ENCODE measurements around the gene EFHB. TPM values are rescaled to one million over a fixed set of nuclear protein-coding genes. Genes with fewer than 3 reads are reported as not detected.
"Not testable (repeated sequence)": the region's sequence is repeated elsewhere in the genome, so short reads cannot be mapped to it uniquely, and the experiment has no call there.

The EFHB gene
- total RNA-seq, 1 donor from 2014 or later: 0.37 TPM

DNA sequence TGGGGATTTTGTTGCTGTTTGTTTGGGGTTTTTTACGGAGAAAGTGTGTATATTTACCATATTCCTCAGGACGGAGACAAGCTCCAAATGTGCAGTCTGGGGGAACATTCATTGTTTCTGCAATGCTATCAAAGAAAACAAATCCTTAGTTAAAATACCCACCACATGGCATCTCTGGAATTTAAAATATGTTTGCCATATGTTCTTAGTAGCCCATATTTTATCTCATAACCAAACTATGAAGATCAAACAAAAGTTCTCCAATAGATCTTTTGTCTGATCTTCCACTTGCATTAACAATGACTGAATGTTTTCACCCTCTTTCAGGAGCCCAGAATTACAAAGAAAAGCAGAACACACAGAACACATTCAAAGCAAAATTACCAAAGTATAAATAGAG, 35.3 kb downstream of the EFHB start:
- Mint-ChIP-seq H3K27ac (ENCODE audit: unreplicated experiment) (peak overlapping the region; percentile 57), H3K4me3 (ENCODE audit: unreplicated experiment) (peak overlapping the region; percentile 13), H3K4me1 (ENCODE audit: low read depth) (peaks cover 11% of the 10 kb centered on the region), H3K9me3 (ENCODE audit: low read depth) (no peaks in the 10 kb centered on the region), H3K27me3 (ENCODE audit: low read depth) (no peaks in the 10 kb centered on the region), H3K36me3 (ENCODE audit: low read depth) (no peaks in the 10 kb centered on the region)
- TF ChIP-seq, protein P1, sequence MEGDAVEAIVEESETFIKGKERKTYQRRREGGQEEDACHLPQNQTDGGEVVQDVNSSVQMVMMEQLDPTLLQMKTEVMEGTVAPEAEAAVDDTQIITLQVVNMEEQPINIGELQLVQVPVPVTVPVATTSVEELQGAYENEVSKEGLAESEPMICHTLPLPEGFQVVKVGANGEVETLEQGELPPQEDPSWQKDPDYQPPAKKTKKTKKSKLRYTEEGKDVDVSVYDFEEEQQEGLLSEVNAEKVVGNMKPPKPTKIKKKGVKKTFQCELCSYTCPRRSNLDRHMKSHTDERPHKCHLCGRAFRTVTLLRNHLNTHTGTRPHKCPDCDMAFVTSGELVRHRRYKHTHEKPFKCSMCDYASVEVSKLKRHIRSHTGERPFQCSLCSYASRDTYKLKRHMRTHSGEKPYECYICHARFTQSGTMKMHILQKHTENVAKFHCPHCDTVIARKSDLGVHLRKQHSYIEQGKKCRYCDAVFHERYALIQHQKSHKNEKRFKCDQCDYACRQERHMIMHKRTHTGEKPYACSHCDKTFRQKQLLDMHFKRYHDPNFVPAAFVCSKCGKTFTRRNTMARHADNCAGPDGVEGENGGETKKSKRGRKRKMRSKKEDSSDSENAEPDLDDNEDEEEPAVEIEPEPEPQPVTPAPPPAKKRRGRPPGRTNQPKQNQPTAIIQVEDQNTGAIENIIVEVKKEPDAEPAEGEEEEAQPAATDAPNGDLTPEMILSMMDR (IDR thresholded peaks at IDR 0.05): no peak
- DNase-seq (ENCODE audit: low spot score): no peak

DNA sequence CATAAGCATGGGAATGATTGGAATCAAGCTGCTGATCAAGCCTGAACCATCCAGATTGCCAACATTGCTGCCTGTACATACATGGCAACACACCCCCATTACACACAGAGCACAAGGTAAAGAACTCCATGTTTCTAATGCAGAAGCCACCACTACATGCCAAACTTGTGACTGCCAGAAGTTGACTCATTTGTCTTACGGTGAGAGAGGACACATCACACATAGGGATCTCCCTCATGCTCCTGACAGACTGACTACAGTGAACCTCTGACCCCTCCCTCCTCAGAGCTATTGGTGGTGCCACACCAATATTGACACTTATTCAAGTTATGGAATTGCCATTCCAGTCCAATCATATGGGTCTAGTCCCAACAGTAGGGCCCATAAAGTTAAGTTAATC, 42.3 kb downstream of the EFHB start:
- no peak overlapping the region for H3K4me3 Mint-ChIP-seq (ENCODE audit: unreplicated experiment)
- H3K4me1 Mint-ChIP-seq (ENCODE audit: low read depth): peaks cover 25% of the 10 kb centered on the region
- TF ChIP-seq, protein P1 (IDR thresholded peaks at IDR 0.05): no peak
- H3K27me3 Mint-ChIP-seq (ENCODE audit: low read depth): no peaks in the 10 kb centered on the region
- H3K36me3 Mint-ChIP-seq (ENCODE audit: low read depth): no peaks in the 10 kb centered on the region
- no peak overlapping the region for H3K27ac Mint-ChIP-seq (ENCODE audit: unreplicated experiment)
- DNase-seq (ENCODE audit: low spot score): no peak
- no peaks in the 10 kb centered on the region for H3K9me3 Mint-ChIP-seq (ENCODE audit: low read depth)

DNA sequence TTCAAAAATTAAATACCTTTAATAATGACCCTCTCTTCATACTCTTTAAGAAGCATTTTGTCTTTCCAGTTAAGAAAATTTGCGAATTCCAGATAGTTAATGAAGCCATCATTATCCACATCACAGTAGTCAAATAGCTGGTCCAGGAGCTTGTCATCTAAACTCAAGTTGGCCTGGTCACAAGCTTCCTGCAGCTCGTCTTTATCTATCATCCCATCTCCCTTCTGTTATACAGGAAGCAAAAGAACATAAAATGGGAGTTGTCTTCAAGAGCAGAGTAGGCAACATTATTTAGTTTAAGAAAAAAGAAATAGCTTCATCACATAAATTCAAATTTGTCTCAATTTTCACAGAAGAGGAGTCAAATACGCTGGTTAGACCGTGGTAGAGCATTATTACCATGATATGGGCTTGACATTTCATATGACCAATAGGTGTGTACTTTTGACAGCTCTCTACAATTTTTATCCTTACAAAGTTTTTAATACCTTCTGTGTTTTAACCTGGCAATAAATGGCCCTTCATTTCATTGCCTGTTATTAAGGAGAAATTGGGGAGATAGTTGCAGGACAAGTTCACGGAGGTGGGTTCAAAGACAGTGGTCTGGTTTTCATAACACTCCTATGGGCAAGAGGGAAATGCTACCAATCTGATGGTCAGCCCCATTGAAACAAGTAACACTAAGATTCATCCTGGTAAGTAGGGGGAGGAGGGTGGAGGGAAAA, 45.4 kb downstream of the EFHB start:
- Mint-ChIP-seq H3K4me1 (ENCODE audit: low read depth) (peaks cover 27% of the 10 kb centered on the region), H3K27ac (ENCODE audit: unreplicated experiment) (peak overlapping the region; percentile 69), H3K9me3 (ENCODE audit: low read depth) (no peaks in the 10 kb centered on the region)

DNA sequence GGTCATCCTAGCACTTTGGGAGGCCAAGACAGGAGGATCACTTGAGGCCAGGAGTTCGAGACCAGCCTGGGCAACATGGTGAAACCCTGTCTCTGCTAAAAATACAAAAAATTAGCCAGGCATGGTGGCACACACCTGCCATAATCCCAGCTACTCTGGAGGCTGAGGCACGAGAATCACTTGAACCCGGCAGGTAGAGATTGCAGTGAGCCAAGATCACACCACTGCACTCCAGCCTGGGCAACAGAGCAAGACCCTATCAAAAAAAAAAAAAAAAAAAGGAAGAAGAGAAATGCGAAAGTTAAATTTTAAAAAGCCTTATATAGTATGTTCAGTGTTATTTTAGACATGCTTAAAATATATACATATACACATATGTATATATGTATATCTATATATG, 46.9 kb downstream of the EFHB start:
- H3K9me3 Mint-ChIP-seq (ENCODE audit: low read depth); H3K36me3 Mint-ChIP-seq (ENCODE audit: low read depth); DNase-seq (ENCODE audit: low spot score); H3K4me3 Mint-ChIP-seq (ENCODE audit: unreplicated experiment); H3K27ac Mint-ChIP-seq (ENCODE audit: unreplicated experiment); H3K27me3 Mint-ChIP-seq (ENCODE audit: low read depth): not testable (repeated sequence)
- H3K4me1 Mint-ChIP-seq (ENCODE audit: low read depth): peaks cover 27% of the 10 kb centered on the region

More for the DNA sequence above, 45.4 kb downstream of the EFHB start:
- TF ChIP-seq, protein P1 (IDR thresholded peaks at IDR 0.05): no peak
- Mint-ChIP-seq H3K27me3 (ENCODE audit: low read depth) (no peaks in the 10 kb centered on the region), H3K36me3 (ENCODE audit: low read depth) (no peaks in the 10 kb centered on the region), H3K4me3 (ENCODE audit: unreplicated experiment) (peak overlapping the region; percentile 13)
- no peak for DNase-seq (ENCODE audit: low spot score)

DNA sequence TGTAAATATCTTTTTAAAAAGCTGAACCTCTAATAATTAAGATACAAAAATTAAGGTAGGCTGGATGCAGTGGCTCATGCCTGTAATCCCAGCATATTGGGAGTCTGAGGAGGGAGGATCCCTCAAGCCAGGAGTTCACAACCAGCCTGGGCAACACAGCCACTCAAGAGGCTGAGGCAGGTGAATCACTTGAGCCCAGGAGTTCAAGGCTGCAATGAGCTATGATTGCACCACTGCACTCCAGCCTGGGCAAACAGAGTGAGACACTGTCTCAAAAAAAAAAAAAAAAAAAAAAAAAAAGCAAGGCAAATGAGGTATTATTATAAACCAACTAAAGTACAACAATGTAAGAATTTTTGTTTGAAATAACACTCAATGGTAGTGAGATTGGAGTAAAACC, 47.6 kb downstream of the EFHB start:
- no peaks in the 10 kb centered on the region for H3K36me3 Mint-ChIP-seq (ENCODE audit: low read depth)
- no peak overlapping the region for H3K27ac Mint-ChIP-seq (ENCODE audit: unreplicated experiment)
- no peak for DNase-seq (ENCODE audit: low spot score)
- H3K4me1 Mint-ChIP-seq (ENCODE audit: low read depth): peaks cover 23% of the 10 kb centered on the region
- no peaks in the 10 kb centered on the region for H3K9me3 Mint-ChIP-seq (ENCODE audit: low read depth)
- TF ChIP-seq, protein P1 (IDR thresholded peaks at IDR 0.05): no peak
- no peak overlapping the region for H3K4me3 Mint-ChIP-seq (ENCODE audit: unreplicated experiment)
- no peaks in the 10 kb centered on the region for H3K27me3 Mint-ChIP-seq (ENCODE audit: low read depth)

DNA sequence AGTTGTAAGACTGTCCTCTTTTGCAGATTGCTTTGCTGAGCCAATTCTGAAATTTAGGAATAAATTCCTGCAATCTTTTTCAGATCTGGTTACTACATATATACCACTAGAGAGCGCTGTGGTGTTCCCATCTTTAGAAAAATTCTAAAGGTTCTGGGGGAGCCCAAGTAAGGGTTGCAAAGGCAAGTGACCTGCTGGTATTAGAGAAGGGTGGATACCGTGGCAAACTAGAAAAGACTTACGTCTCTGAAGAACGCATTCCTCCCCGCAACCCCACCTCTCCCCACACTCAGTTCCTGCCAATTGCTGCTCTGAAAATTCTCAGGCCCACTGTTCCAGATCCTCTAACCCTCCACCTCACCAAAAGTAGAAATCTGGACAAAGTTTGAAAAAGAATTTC, 48.5 kb downstream of the EFHB start:
- H3K36me3 Mint-ChIP-seq (ENCODE audit: low read depth): no peaks in the 10 kb centered on the region
- no peak overlapping the region for H3K27ac Mint-ChIP-seq (ENCODE audit: unreplicated experiment)
- TF ChIP-seq, protein P1 (IDR thresholded peaks at IDR 0.05): peak; percentile 87
- DNase-seq (ENCODE audit: low spot score): no peak
- no peak overlapping the region for H3K4me3 Mint-ChIP-seq (ENCODE audit: unreplicated experiment)
- H3K27me3 Mint-ChIP-seq (ENCODE audit: low read depth): no peaks in the 10 kb centered on the region
- H3K9me3 Mint-ChIP-seq (ENCODE audit: low read depth): no peaks in the 10 kb centered on the region
- H3K4me1 Mint-ChIP-seq (ENCODE audit: low read depth): peaks cover 23% of the 10 kb centered on the region

All from chondrocyte (in vitro differentiated cells).